IgD-negative memory B cell (primary cell): ENCODE measurements around the gene SLC9A3. TPM values are rescaled to one million over a fixed set of nuclear protein-coding genes. Genes with fewer than 3 reads are reported as not detected.

Source experiments
- H3K27ac Mint-ChIP-seq, 3 donors: one replicate each; pipeline ENCODE4 v1.8.0; 2020 to 2022; ENCODE audit warnings: mild to moderate bottlenecking in 3 of 3, mixed read lengths in 3 of 3, moderate library complexity in 1 of 3
- H3K27me3 Mint-ChIP-seq: one replicate; pipeline ENCODE4 v1.8.0; 2021; ENCODE audit warnings: mixed read lengths
- H3K36me3 Mint-ChIP-seq: one replicate; pipeline ENCODE4 v1.8.0; 2020; ENCODE audit warnings: mild to moderate bottlenecking, mixed read lengths
- H3K4me1 Mint-ChIP-seq, 3 donors: one replicate each; pipeline ENCODE4 v1.8.0; 2020 to 2022; ENCODE audit warnings: mixed read lengths in 3 of 3, mild to moderate bottlenecking in 1 of 3
- H3K4me3 Mint-ChIP-seq, 4 donors: one replicate each; pipeline ENCODE4 v1.8.0; 2020 to 2022; ENCODE audit warnings: mild to moderate bottlenecking in 4 of 4, mixed read lengths in 4 of 4, moderate library complexity in 3 of 4
- H3K9me3 Mint-ChIP-seq, 3 donors: one replicate each; pipeline ENCODE4 v1.8.0; 2020 to 2021; ENCODE audit warnings: mixed read lengths in 3 of 3, mild to moderate bottlenecking in 1 of 3
- polyA plus RNA-seq: library from polyadenylated mRNA; unstranded; fragments of 300-500 nt; fragmentation: Illumina TruSeq; gene quantifications from one replicate; pipeline ENCODE4 v1.2.3, GENCODE V29; 2021

SLC9A3 gene
- polyA plus RNA-seq, 1 donor from 2014 or later: 1.2 TPM

DNA sequence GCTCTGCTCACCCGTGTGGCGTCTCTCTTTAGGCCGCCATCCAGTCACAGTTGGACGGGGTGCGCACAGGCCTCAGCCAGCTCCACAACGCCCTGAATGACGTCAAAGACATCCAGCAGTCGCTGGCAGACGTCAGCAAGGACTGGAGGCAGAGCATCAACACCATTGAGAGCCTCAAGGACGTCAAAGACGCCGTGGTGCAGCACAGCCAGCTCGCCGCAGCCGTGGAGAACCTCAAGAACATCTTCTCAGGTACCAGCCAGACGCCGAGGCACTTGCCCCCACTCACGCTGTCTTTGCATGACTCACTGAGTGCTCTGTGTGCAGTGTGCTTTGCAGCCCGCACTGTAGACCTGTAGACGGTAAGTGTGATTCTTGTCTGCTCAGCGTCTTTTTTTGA lies 76.7 kb downstream of the SLC9A3 start:
- H3K4me3 Mint-ChIP-seq: no peak overlapping the region
- H3K27me3 Mint-ChIP-seq: no peaks in the 10 kb centered on the region
- peaks cover 24% of the 10 kb centered on the region for H3K36me3 Mint-ChIP-seq
- peaks cover 4 to 24% (median 9%) of the 10 kb centered on the region in 3 donors for H3K9me3 Mint-ChIP-seq
- H3K4me1 Mint-ChIP-seq: peaks cover 18 to 23% (median 22%) of the 10 kb centered on the region in 3 donors
- H3K27ac Mint-ChIP-seq: no peak overlapping the region

DNA sequence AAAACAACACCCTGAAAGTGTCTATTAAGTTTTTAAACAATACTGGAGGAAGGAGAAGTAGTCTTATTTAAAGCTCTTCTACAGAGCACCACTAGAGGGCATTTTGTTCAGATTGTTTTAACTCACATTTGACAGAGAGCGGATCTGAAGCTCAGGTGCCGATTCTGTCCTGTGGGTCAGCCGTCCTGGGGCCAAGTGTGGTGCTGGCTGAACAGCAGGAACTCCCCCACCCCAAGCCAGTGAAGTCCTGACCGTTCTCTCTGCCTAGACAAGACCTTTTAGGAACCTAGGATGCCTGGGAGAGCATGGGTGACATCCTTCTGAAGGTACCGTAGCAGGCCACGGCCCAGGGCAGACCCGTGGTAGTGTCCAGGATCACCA lies 77.4 kb downstream of the SLC9A3 start:
- peaks cover 17% of the 10 kb centered on the region for H3K36me3 Mint-ChIP-seq
- H3K27ac Mint-ChIP-seq: peak overlapping the region; percentile 19 to 68 (median 19)
- peak overlapping the region in 2 of 4 donors; percentile 6 to 79 for H3K4me3 Mint-ChIP-seq

DNA sequence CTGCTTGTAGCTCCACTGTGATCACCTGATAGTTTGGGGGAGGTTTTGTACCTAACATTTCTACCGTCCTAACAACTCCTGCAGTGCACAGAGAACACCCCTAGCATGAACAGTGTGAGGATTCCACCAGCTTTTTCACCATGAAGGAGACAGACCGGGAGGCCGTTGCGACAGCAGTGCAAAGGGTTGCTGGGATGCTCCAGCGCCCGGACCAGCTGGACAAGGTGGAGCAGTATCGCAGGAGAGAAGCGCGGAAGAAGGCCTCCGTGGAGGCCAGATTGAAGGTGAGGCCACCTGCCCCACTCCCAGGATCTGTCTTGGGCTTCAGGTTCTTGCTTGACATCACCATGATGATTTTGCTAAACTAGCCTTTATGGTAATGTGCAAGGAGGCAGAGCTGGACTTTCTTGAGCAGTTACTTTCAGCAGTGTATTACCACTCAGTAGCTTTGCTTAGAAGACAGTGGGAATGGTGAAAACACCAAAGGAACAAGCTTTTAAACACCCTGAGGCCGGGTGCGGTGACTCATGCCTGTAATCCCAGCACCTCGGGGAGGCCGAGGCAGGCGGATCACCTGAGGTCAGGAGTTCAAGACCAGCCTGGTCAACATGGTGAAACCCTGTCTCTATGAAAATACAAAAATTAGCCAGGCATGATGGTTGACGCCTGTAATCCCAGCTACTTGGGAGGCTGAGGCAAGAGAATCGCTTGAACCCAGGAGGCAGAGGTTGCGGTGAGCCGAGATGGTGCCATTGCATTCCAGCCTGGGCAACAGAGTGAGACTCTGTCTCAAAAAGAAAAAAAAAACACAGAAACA lies 78.0 kb downstream of the SLC9A3 start:
- Mint-ChIP-seq H3K4me3 (peak overlapping the region in 2 of 4 donors; percentile 6 to 79), H3K27me3 (no peaks in the 10 kb centered on the region), H3K4me1 (peaks cover 16 to 25% (median 16%) of the 10 kb centered on the region in 3 donors), H3K36me3 (peaks cover 16% of the 10 kb centered on the region), H3K27ac (peak overlapping the region; percentile 19 to 68 (median 19)), H3K9me3 (peaks cover 0 to 11% (median 0%) of the 10 kb centered on the region in 3 donors)

More for the DNA sequence above, 77.4 kb downstream of the SLC9A3 start:
- no peaks in the 10 kb centered on the region for H3K27me3 Mint-ChIP-seq
- H3K4me1 Mint-ChIP-seq: peaks cover 16 to 25% (median 17%) of the 10 kb centered on the region in 3 donors
- peaks cover 0 to 17% (median 3%) of the 10 kb centered on the region in 3 donors for H3K9me3 Mint-ChIP-seq

DNA sequence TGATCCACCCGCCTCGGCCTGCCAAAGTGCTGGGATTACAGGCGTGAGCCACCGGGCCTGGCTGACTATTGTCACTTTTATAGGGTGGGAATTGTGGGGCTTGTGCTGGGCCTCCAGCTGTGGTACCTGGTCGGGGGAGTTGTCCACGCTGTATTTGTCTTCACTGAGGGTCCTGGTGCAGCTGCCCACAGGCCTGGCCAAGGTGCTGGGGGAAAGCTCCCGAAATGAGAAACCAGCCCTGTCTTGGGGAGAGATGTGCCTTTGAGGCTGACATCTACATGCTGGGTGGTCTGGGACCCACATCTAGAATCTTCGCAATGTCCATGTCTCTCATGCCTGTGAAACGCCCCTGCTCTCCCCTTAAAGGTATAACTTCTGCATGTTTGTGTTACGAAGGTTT lies 78.7 kb downstream of the SLC9A3 start:
- H3K9me3 Mint-ChIP-seq: peaks cover 0 to 5% (median 0%) of the 10 kb centered on the region in 3 donors
- no peak overlapping the region for H3K27ac Mint-ChIP-seq
- H3K4me3 Mint-ChIP-seq: peak overlapping the region in 2 of 4 donors; percentile 23 to 32
- peaks cover 16 to 25% (median 18%) of the 10 kb centered on the region in 3 donors for H3K4me1 Mint-ChIP-seq
- peaks cover 12% of the 10 kb centered on the region for H3K36me3 Mint-ChIP-seq
- H3K27me3 Mint-ChIP-seq: no peaks in the 10 kb centered on the region

- Mint-ChIP-seq H3K4me1 (peaks cover 15 to 25% (median 16%) of the 10 kb centered on the region in 3 donors), H3K27ac (peak overlapping the region; percentile 12 to 50 (median 39)), H3K9me3 (no peaks in the 10 kb centered on the region), H3K4me3 (peak overlapping the region; percentile 87 to 97 (median 93)), H3K36me3 (peaks cover 6% of the 10 kb centered on the region), H3K27me3 (no peaks in the 10 kb centered on the region)
Observed at GRCh38 chr5:444226-444625, 80.0 kb downstream of the SLC9A3 start.

DNA sequence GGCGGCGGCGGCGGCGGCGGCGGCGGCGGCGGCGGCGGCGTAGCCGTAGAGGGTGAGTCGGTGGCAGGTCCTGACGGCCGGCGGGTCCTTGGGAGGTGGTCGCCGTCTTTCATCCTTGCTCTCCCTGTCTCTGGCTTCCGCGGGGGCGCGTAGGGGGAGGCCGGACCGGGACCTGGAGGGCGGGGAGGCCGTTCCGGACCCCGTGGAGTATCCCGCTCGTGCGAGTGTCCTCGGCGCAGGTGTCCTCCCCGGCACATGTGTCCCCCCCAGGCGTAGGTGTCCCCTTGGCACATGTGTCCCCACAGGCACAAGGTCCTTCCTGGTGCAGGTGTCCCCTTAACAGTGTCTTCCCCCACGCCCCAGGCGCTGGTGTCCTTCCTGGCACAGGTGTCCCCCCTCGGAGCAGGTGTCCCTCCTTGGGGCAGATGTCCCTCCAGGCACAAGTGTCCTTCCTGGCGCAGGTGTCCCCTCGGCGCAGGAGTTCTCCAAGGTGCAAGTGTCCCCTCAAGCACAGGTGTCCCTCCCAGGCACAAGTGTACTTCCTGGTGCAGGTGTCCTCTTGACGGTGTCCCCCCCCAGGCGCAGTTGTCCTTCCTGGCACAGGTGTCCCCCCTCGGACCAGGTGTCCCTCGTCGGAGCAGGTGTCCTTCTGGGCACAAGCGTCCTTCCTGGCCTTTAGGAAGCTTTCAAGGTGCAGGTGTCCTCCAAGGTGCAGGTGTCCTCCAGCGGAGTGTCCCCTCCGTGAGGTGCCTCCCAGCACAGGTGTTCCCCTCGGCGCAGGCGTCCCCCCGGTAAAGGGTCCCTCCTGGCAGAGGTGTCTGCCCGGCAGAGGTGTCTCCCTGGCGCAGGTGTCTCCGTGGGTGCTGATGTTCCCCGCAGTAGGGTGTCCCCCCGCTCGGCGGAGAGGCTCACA lies 80.8 kb downstream of the SLC9A3 start:
- H3K4me3 Mint-ChIP-seq: peak overlapping the region; percentile 90 to 97 (median 96)
- H3K9me3 Mint-ChIP-seq: no peaks in the 10 kb centered on the region
- H3K4me1 Mint-ChIP-seq: peaks cover 15 to 24% (median 16%) of the 10 kb centered on the region in 3 donors
- H3K27me3 Mint-ChIP-seq: no peaks in the 10 kb centered on the region
- H3K36me3 Mint-ChIP-seq: peaks cover 4% of the 10 kb centered on the region
- H3K27ac Mint-ChIP-seq: peak overlapping the region in 1 of 3 donors; percentile 50

DNA sequence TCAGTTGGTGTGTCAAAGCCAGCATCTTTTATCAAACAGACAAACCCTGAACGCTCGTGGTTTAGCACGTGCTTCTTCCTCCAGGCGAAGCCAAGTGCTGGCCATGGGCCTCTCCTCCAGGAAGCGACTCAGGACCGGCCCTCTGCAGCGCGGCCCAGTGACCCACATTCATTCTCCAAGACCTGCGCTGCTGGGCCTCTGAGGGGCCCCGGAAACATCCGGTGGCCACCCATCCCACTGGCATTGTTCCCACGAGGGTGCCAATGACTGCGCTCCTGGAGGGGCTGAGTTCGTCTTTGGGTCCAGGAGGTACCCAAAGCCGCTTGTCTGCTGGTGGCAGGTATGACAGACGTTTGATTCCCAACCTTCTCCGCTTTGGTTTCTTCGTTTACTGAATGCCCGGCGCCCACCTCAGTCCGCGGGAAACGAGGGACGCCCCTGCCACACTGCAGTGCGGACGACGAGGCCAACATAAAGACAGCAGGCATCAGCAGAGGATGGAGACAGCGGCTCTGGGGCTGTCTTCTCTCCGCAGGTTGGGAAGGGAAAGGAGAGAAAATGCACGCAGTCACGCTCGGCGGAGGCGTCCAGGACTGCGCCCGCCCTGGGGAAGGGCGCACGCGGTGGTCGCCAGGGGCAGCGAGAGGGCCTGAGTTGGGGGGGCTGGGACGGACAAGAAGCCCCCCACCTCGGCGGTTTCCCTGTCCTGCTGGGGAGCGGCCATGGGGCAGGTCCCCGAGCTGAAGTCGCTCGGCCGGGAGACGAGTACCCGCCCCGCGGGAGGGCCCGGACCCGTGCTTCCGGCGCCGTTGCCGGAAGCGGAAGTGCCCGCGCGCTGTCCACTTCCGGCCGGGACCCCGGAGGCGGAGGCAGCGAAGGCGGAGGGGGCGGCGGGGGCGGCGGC lies 81.7 kb downstream of the SLC9A3 start, which contains the start of gene EXOC3:
EXOC3 (plus strand) TSS at position 842 of the 904 bp plus-strand sequence. CDS start 3,030 bp downstream, outside the sequence.
- peak within 1 kb of the TSS in 2 of 3 donors; percentile 96 to 97 for H3K27ac Mint-ChIP-seq
- peaks cover 4% of the 10 kb centered on the region for H3K36me3 Mint-ChIP-seq
- H3K4me3 Mint-ChIP-seq: peak within 1 kb of the TSS; percentile 90 to 97 (median 96)
- no peaks in the 10 kb centered on the region for H3K27me3 Mint-ChIP-seq
- H3K4me1 Mint-ChIP-seq: peaks cover 15 to 22% (median 16%) of the 10 kb centered on the region in 3 donors
- H3K9me3 Mint-ChIP-seq: no peaks in the 10 kb centered on the region

GRCh38 chr5:441996-442334 lies 82.3 kb downstream of the SLC9A3 start:
- peak overlapping the region; percentile 90 to 97 (median 96) for H3K4me3 Mint-ChIP-seq
- H3K9me3 Mint-ChIP-seq: no peaks in the 10 kb centered on the region
- peaks cover 3% of the 10 kb centered on the region for H3K27me3 Mint-ChIP-seq
- H3K36me3 Mint-ChIP-seq: peaks cover 4% of the 10 kb centered on the region
- peak overlapping the region in 1 of 3 donors; percentile 36 for H3K27ac Mint-ChIP-seq
- H3K4me1 Mint-ChIP-seq: peaks cover 15 to 22% (median 15%) of the 10 kb centered on the region in 3 donors

DNA sequence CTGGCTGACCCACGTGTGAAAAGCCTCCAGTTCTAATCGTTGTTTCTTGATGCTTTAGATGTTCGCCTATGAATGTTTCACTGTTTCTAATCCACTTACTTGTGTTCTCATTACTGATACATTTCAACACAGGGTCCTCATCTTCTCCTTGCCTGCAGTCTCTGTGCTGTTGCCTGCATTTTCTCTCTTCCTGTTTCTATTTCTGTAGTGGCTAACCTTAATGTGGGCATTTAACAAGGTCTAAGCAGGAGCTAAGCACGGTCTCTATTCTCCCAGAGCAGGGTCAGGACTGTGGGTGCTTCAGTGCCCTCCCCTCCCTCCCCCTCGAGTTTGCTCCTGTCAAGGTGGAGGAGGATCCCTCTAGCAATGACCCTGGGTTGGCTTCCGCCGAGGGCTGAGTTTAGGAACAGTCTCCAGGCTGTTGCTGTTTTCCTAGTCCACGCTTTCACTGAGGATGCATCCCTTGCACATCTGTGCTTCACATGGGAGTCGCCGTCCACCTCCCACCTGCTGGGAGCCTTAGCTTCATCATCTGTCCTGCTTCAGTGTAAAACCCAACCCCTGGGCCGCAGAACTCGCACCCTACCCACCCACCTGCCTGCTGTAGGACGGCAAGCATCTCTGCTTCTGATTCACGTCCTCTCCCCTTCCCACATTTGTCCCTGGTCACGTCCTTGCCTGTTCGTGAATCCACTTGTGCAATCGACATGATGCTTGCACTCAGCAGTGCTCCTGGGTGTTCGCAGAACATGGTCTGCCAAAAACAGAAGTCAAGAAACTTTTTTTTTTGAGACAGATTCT lies 83.6 kb downstream of the SLC9A3 start:
- no peaks in the 10 kb centered on the region for H3K9me3 Mint-ChIP-seq
- H3K4me3 Mint-ChIP-seq: peak overlapping the region in 3 of 4 donors; percentile 12 to 54 (median 24)
- peaks cover 6% of the 10 kb centered on the region for H3K27me3 Mint-ChIP-seq
- peaks cover 8 to 15% (median 10%) of the 10 kb centered on the region in 3 donors for H3K4me1 Mint-ChIP-seq
- H3K36me3 Mint-ChIP-seq: peaks cover under 1% of the 10 kb centered on the region
- H3K27ac Mint-ChIP-seq: peak overlapping the region in 1 of 3 donors; percentile 19

DNA sequence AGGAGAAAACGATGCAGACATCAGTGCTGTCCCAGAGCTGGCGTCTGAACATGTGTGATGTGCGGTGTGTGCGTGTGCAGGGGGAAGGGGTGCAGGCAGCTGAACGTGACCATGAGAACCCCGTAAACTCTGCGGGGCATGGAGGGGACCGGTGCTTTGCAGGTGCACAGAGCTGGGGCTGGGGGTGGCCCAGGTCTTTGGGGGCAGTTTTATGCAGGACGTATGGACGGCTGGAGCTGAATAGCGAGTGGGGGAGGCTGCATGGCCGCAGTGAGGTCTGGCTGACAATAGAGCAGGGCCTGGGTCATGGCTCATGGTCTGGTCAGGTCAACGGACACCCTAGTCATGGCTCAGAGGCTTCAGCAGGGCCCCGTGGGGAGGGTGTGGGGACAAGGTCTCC lies 84.6 kb downstream of the SLC9A3 start:
- no peaks in the 10 kb centered on the region for H3K9me3 Mint-ChIP-seq
- H3K27ac Mint-ChIP-seq: no peak overlapping the region
- H3K4me1 Mint-ChIP-seq: peaks cover 6 to 12% (median 8%) of the 10 kb centered on the region in 3 donors
- H3K27me3 Mint-ChIP-seq: peaks cover 6% of the 10 kb centered on the region
- H3K4me3 Mint-ChIP-seq: peak overlapping the region in 2 of 4 donors; percentile 24 to 51
- peaks cover 2% of the 10 kb centered on the region for H3K36me3 Mint-ChIP-seq

GRCh38 chr5:439181-439580 lies 85.1 kb downstream of the SLC9A3 start:
- Mint-ChIP-seq H3K27me3 (peaks cover 6% of the 10 kb centered on the region), H3K9me3 (no peaks in the 10 kb centered on the region), H3K4me3 (peak overlapping the region in 1 of 4 donors; percentile 24), H3K27ac (no peak overlapping the region), H3K4me1 (peaks cover 1 to 8% (median 5%) of the 10 kb centered on the region in 3 donors), H3K36me3 (peaks cover 2% of the 10 kb centered on the region)

- Mint-ChIP-seq H3K27ac (no peak overlapping the region), H3K36me3 (peaks cover 2% of the 10 kb centered on the region), H3K4me3 (peak overlapping the region in 1 of 4 donors; percentile 57), H3K4me1 (peaks cover 0 to 5% (median 3%) of the 10 kb centered on the region in 3 donors), H3K27me3 (peaks cover 8% of the 10 kb centered on the region), H3K9me3 (no peaks in the 10 kb centered on the region)
Observed at GRCh38 chr5:438481-438981, 85.7 kb downstream of the SLC9A3 start.

DNA sequence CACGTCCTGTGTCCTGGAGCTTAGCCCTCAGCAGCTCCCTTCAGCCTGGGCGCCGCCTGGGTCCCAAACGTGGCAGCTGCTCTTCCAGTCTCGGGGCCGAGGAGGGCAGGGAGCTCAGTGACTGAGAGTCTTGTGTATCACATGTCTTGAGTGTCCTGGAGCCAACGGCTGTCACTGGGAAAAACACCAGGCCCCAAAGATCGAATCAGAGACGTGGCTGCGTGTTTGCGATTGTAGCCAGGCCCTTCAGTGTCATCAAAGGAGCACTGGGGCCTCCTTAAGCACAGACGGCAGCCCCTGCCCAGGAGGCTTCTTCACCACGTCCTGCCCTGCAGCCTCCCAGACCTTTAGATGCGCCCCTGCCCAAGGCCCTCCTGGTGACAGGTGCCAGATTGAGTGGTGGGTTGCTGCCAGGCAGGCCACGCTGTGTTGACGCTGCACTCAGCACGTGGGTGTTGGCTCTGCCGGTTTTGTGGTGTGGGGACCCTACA lies 86.9 kb downstream of the SLC9A3 start:
- Mint-ChIP-seq H3K36me3 (peaks cover 2% of the 10 kb centered on the region), H3K9me3 (no peaks in the 10 kb centered on the region), H3K4me3 (peak overlapping the region in 1 of 4 donors; percentile 57), H3K27me3 (peaks cover 12% of the 10 kb centered on the region), H3K4me1 (peaks cover 0 to 2% (median 1%) of the 10 kb centered on the region in 3 donors), H3K27ac (no peak overlapping the region)
